Panc1 (cell line): ENCODE results near the gene ZNF519.
"Not testable (repeated sequence)": the region's sequence is repeated elsewhere in the genome, so short reads cannot be mapped to it uniquely, and the experiment has no call there.

Experiments
- POLR2AphosphoS5 ChIP-seq: IDR thresholded peaks from 2 replicates; pipeline ENCODE4 v1.6.1; 2012; ENCODE audit warnings: mild to moderate bottlenecking, low read depth, low read length, moderate library complexity
- TF ChIP-seq, protein P1 (sequence below): fragments of 450-650 bp; IDR thresholded peaks from 2 replicates; pipeline ENCODE4 v1.5.1; 2017; ENCODE audit warnings: mild to moderate bottlenecking

- TF ChIP-seq POLR2AphosphoS5, result not testable (repeated sequence)
- TF ChIP-seq, protein P1, sequence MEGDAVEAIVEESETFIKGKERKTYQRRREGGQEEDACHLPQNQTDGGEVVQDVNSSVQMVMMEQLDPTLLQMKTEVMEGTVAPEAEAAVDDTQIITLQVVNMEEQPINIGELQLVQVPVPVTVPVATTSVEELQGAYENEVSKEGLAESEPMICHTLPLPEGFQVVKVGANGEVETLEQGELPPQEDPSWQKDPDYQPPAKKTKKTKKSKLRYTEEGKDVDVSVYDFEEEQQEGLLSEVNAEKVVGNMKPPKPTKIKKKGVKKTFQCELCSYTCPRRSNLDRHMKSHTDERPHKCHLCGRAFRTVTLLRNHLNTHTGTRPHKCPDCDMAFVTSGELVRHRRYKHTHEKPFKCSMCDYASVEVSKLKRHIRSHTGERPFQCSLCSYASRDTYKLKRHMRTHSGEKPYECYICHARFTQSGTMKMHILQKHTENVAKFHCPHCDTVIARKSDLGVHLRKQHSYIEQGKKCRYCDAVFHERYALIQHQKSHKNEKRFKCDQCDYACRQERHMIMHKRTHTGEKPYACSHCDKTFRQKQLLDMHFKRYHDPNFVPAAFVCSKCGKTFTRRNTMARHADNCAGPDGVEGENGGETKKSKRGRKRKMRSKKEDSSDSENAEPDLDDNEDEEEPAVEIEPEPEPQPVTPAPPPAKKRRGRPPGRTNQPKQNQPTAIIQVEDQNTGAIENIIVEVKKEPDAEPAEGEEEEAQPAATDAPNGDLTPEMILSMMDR, result not testable (repeated sequence)
Measured at GRCh38 chr18:14146771-14147170, 14.5 kb upstream of the ZNF519 start.
